NAMALWA (cell line): ENCODE data around the gene GLIPR1L2.

Experiments
- DNase-seq: peaks from one replicate; pipeline ENCODE4 v3.0.0-alpha.2; 2015; ENCODE audit warnings: low spot score

Gene GLIPR1L2

GRCh38 chr12:75477137-75477536, 86.2 kb downstream of the GLIPR1L2 start:
- DNase-seq, result no peak

- DNase-seq, result no peak
Measured at GRCh38 chr12:75478116-75478794, 87.4 kb downstream of the GLIPR1L2 start.

GRCh38 chr12:75479963-75480461, 89.1 kb downstream of the GLIPR1L2 start:
- DNase-seq, result peak; percentile 16

GRCh38 chr12:75480469-75480949, 89.6 kb downstream of the GLIPR1L2 start, which contains the start of gene GLIPR1:
Gene GLIPR1 (plus strand): TSS chr12:75480755. CDS start chr12:75480881, 126 bp downstream.
- DNase-seq, result no peak

- DNase-seq, result peak; percentile 50
Measured at GRCh38 chr12:75481013-75481705, 90.3 kb downstream of the GLIPR1L2 start.

- no peak for DNase-seq
Measured at GRCh38 chr12:75481774-75482173, 90.9 kb downstream of the GLIPR1L2 start.
